SIG-M5 treated with dmso at 0.1 percent for 504 hours (cell line): ENCODE data around the gene SNRNP40.

Experiments
- DNase-seq: peaks from one replicate; lab custom pipeline; 2025; ENCODE audit not compliant: unreplicated experiment; lab: John Stamatoyannopoulos, UW

The SNRNP40 gene

GRCh38 chr1:31296486-31297276, at the start of gene SNRNP40, which contains the start of gene ZCCHC17:
TSS of gene SNRNP40 (minus strand) at chr1:31296788. CDS start at chr1:31296751, 37 bp downstream.
TSS of gene ZCCHC17 (plus strand) at chr1:31297032. CDS start at chr1:31310099, 13,067 bp downstream.
- DNase-seq: peak; percentile 98

- DNase-seq: no peak
Measured at GRCh38 chr1:31345635-31346034, 49.0 kb upstream of the SNRNP40 start.

GRCh38 chr1:31344503-31344902, 47.9 kb upstream of the SNRNP40 start:
- DNase-seq: no peak

GRCh38 chr1:31336687-31337467, 40.3 kb upstream of the SNRNP40 start:
- no peak for DNase-seq

GRCh38 chr1:31335007-31335406, 38.4 kb upstream of the SNRNP40 start:
- DNase-seq: peak; percentile 41

- no peak for DNase-seq
Measured at GRCh38 chr1:31327381-31327780, 30.8 kb upstream of the SNRNP40 start.

- no peak for DNase-seq
Measured at GRCh38 chr1:31326461-31326860, 29.9 kb upstream of the SNRNP40 start.

- no peak for DNase-seq
Measured at GRCh38 chr1:31324992-31325391, 28.4 kb upstream of the SNRNP40 start.

- no peak for DNase-seq
Measured at GRCh38 chr1:31324093-31324492, 27.5 kb upstream of the SNRNP40 start.

- no peak for DNase-seq
Measured at GRCh38 chr1:31318146-31318545, 21.6 kb upstream of the SNRNP40 start.

GRCh38 chr1:31315902-31316301, 19.3 kb upstream of the SNRNP40 start:
- DNase-seq: no peak

GRCh38 chr1:31310198-31310597, 13.6 kb upstream of the SNRNP40 start:
- no peak for DNase-seq

GRCh38 chr1:31308036-31308435, 11.4 kb upstream of the SNRNP40 start:
- no peak for DNase-seq

GRCh38 chr1:31306278-31306677, 9.7 kb upstream of the SNRNP40 start:
- no peak for DNase-seq

GRCh38 chr1:31302709-31303441, 6.3 kb upstream of the SNRNP40 start:
- no peak for DNase-seq

GRCh38 chr1:31300193-31300592, 3.6 kb upstream of the SNRNP40 start:
- DNase-seq: no peak

GRCh38 chr1:31299365-31299764, 2.8 kb upstream of the SNRNP40 start:
- no peak for DNase-seq

GRCh38 chr1:31297277-31298247, 974 bp upstream of the SNRNP40 start:
- peak; percentile 35 for DNase-seq

GRCh38 chr1:31295874-31296485, 608 bp downstream of the SNRNP40 start:
- DNase-seq: no peak

- no peak for DNase-seq
Measured at GRCh38 chr1:31289021-31289420, 7.6 kb downstream of the SNRNP40 start.
